HCT116 (cell line): ENCODE measurements around the gene AGTRAP. TPM values are rescaled to one million over a fixed set of nuclear protein-coding genes. Genes with fewer than 3 reads are reported as not detected.

Experiments
- ATAC-seq: fragments of 200-7000 bp; cut with Tn5 transposase; 2 replicates; pipeline ENCODE4 v1.9.1; 2020; ENCODE audit warnings: mild to moderate bottlenecking, moderate library complexity
- BruUV-seq: library from RNA; stranded (reverse); fragments of 400-500 nt; replicated peaks from 2 replicates; lab custom pipeline; 2021; lab: Mats Ljungman, UMichigan
- CTCF ChIA-PET: fragments of 300-600 bp; sonication (Branson Sonifier 250); formaldehyde crosslinking; loops from one replicate; lab custom pipeline; 2021; ENCODE audit warnings: antibody characterized with exemption; lab: Charles Lee
- POLR2A ChIA-PET: fragments of 300-600, 350-600 bp; sonication (Branson Sonifier 250); formaldehyde crosslinking; loops from one replicate; lab custom pipeline; 2021; ENCODE audit warnings: antibody characterized with exemption; lab: Charles Lee
- RAD21 ChIA-PET, 2 experiments: fragments of 300-600 bp; sonication (Branson Sonifier 250); formaldehyde crosslinking; loops; one replicate each; lab custom pipeline; 2023; ENCODE audit warnings: low total read pairs in 2 of 2; ENCODE audit not compliant: uncharacterized antibody in 2 of 2, unreplicated experiment in 2 of 2, low non-redundant PET in 1 of 2; lab: Charles Lee
- DNase-seq: peaks from one replicate; pipeline ENCODE4 v3.0.0-alpha.2; 2010; ENCODE audit warnings: low read depth, low spot score
- H2AFZ ChIP-seq: fragments of 200-600 bp; shearing (Covaris generic), sonication (generic); 2 replicates; pipeline ENCODE4 v1.6.1; 2017; ENCODE audit warnings: low read depth, mixed run types, mixed read lengths, antibody characterized with exemption, low read length; ENCODE audit not compliant: poor library complexity, severe bottlenecking
- H3K27ac ChIP-seq: 2 replicates; pipeline ENCODE4 v1.5.1; 2012; ENCODE audit warnings: low read depth, low read length
- H3K27me3 ChIP-seq: fragments of 200-600 bp; sonication (generic); 2 replicates; pipeline ENCODE4 v1.6.1; 2016; ENCODE audit warnings: mixed run types, low read length, mixed read lengths; ENCODE audit not compliant: insufficient read depth
- H3K36me3 ChIP-seq, 2 experiments: fragments of 200-500 bp in 1 of 2; fragments of 200-600 bp in 1 of 2; sonication (Bioruptor generic) in 1 of 2; sonication (generic) in 1 of 2; 2 replicates each; pipeline versions ENCODE4 v1.5.1 to v1.6.1; 2014 to 2016; ENCODE audit warnings: low read length in 2 of 2, inconsistent platforms in 1 of 2, mixed read lengths in 1 of 2, mixed run types in 1 of 2; ENCODE audit not compliant: insufficient read depth in 2 of 2, control insufficient read depth in 1 of 2
- H3K4me1 ChIP-seq, 2 experiments: fragments of 200-600 bp in 1 of 2; sonication (generic) in 1 of 2; 2 replicates each; pipeline versions ENCODE4 v1.5.1 to v1.6.1; 2012 to 2017; ENCODE audit warnings: low read length in 2 of 2, inconsistent platforms in 1 of 2, mild to moderate bottlenecking in 1 of 2, mixed read lengths in 1 of 2, mixed run types in 1 of 2, moderate library complexity in 1 of 2; ENCODE audit not compliant: insufficient read depth in 2 of 2, control insufficient read depth in 1 of 2
- H3K4me2 ChIP-seq: fragments of 200-600 bp; sonication (generic); 2 replicates; pipeline ENCODE4 v1.6.1; 2017; ENCODE audit warnings: mixed run types, low read length, mixed read lengths
- H3K4me3 ChIP-seq, 2 experiments: fragments of 200-600 bp in 1 of 2; sonication (generic) in 1 of 2; replicated peaks in 1 of 2; 2 replicates each; pipeline ENCODE4 v1.5.1; 2011 to 2016; ENCODE audit warnings: low read length in 2 of 2, control low read depth in 1 of 2, low read depth in 1 of 2, mild to moderate bottlenecking in 1 of 2, mixed read lengths in 1 of 2, mixed run types in 1 of 2
- H3K79me2 ChIP-seq: fragments of 200-600 bp; sonication (generic); 2 replicates; pipeline ENCODE4 v1.6.1; 2017; ENCODE audit warnings: mild to moderate bottlenecking, mixed run types, low read length, moderate library complexity, mixed read lengths; ENCODE audit not compliant: insufficient read depth
- H3K9ac ChIP-seq: fragments of 200-600 bp; sonication (generic); 2 replicates; pipeline ENCODE4 v1.6.1; 2016; ENCODE audit warnings: low read length, mixed read lengths
- H3K9me2 ChIP-seq: fragments of 200-600 bp; sonication (generic), shearing (Covaris generic); 2 replicates; pipeline ENCODE4 v1.6.1; 2017; ENCODE audit warnings: mixed run types, mild to moderate bottlenecking, moderate library complexity; ENCODE audit not compliant: insufficient read depth
- H3K9me3 ChIP-seq, 2 experiments: fragments of 200-500 bp in 1 of 2; fragments of 200-600 bp in 1 of 2; sonication (Bioruptor generic) in 1 of 2; sonication (generic) in 1 of 2; 2 replicates each; pipeline ENCODE4 v1.6.1; 2014 to 2017; ENCODE audit warnings: low read length in 2 of 2, mixed read lengths in 2 of 2, inconsistent platforms in 1 of 2, low read depth in 1 of 2, mild to moderate bottlenecking in 1 of 2, mixed run types in 1 of 2, moderate library complexity in 1 of 2; ENCODE audit not compliant: control insufficient read depth in 1 of 2, insufficient read depth in 1 of 2
- H4K20me1 ChIP-seq: fragments of 200-600 bp; sonication (generic), shearing (Covaris generic); 2 replicates; pipeline ENCODE4 v1.6.1; 2017; ENCODE audit warnings: mixed run types, mild to moderate bottlenecking, moderate library complexity; ENCODE audit not compliant: insufficient read depth
- ATF3 ChIP-seq: IDR thresholded peaks from 2 replicates; pipeline ENCODE4 v1.6.1; 2012
- CEBPB ChIP-seq: IDR thresholded peaks from 2 replicates; pipeline ENCODE4 v1.6.1; 2012; ENCODE audit warnings: low read depth
- ELF1 ChIP-seq: IDR thresholded peaks from 2 replicates; pipeline ENCODE4 v1.6.1; 2012; ENCODE audit warnings: low read depth, borderline replicate concordance
- EZH2 ChIP-seq: fragments of 200-600 bp; sonication (generic); IDR thresholded peaks from 2 replicates; pipeline ENCODE4 v1.6.1; 2017; ENCODE audit warnings: antibody characterized with exemption, mixed run types
- EZH2phosphoT487 ChIP-seq: fragments of 200-600 bp; IDR thresholded peaks from 2 replicates; pipeline ENCODE4 v1.6.1; 2018; ENCODE audit warnings: antibody characterized with exemption, borderline replicate concordance
- FOSL1 ChIP-seq: IDR thresholded peaks from 2 replicates; pipeline ENCODE4 v1.6.1; 2012; ENCODE audit warnings: low read depth
- POLR2A ChIP-seq: IDR thresholded peaks from 2 replicates; pipeline ENCODE4 v1.7.0; 2011; ENCODE audit warnings: borderline replicate concordance; ENCODE audit not compliant: insufficient read depth, insufficient read length; ENCODE audit errors: extremely low read depth
- POLR2AphosphoS5 ChIP-seq: IDR thresholded peaks from 2 replicates; pipeline ENCODE4 v1.6.1; 2011; ENCODE audit warnings: mild to moderate bottlenecking, low read depth, low read length, moderate library complexity
- SP1 ChIP-seq: IDR thresholded peaks from 2 replicates; pipeline ENCODE4 v1.6.1; 2012; ENCODE audit warnings: low read depth
- TCF7L2 ChIP-seq: IDR thresholded peaks from 2 replicates; pipeline ENCODE4 v1.7.0; 2011; ENCODE audit warnings: borderline replicate concordance, inconsistent platforms; ENCODE audit not compliant: insufficient read depth, insufficient read length; ENCODE audit errors: extremely low read depth
- intact Hi-C: fragments of 100-400 bp; cut with micrococcal nuclease; formaldehyde crosslinking; loops from 2 replicates; pipeline ENCODE4 v1.10.0; 2022
- total RNA-seq: library from RNA; stranded (reverse); gene quantifications from one replicate; pipeline ENCODE4 v1.2.1, GENCODE V29; 2021; ENCODE audit not compliant: unreplicated experiment
- TF ChIP-seq, protein P1 (sequence below): IDR thresholded peaks from 2 replicates; pipeline ENCODE4 v1.6.1; 2012
- TF ChIP-seq, protein P2 (sequence below): IDR thresholded peaks from 2 replicates; pipeline ENCODE4 v1.6.1; 2012; ENCODE audit warnings: low read depth
- TF ChIP-seq, protein P3 (sequence below): IDR thresholded peaks from 2 replicates; pipeline ENCODE4 v1.6.1; 2011; ENCODE audit warnings: mild to moderate bottlenecking, low read length, moderate library complexity; ENCODE audit not compliant: insufficient replicate concordance; ENCODE audit errors: extremely low read depth

AGTRAP gene
- total RNA-seq, 1 experiment from 2014 or later, result 49.0 TPM

GRCh38 chr1:11708554-11709350 is 27.2 kb upstream of the AGTRAP start:
- no peaks in the 10 kb centered on the region for H3K36me3 ChIP-seq
- H3K4me2 ChIP-seq, result peak overlapping the region; percentile 40
- H3K27me3 ChIP-seq, result no peaks in the 10 kb centered on the region
- RAD21 ChIA-PET, result interaction anchor here in 1 of 2 experiments (1.1 kb wide), 1 partner anchor 16 kb away, joined by 3 read pairs; no protein-coding TSS in a partner anchor
- no peaks in the 10 kb centered on the region for H3K9me2 ChIP-seq
- no peaks in the 10 kb centered on the region for H4K20me1 ChIP-seq
- DNase-seq (no peak), ATAC-seq (no peak)
- no peak overlapping the region for H3K4me3 ChIP-seq
- no TSS peak for BruUV-seq
- no peaks in the 10 kb centered on the region for H3K9me3 ChIP-seq
- intact Hi-C loops, result no loop called here
- H3K27ac ChIP-seq, result no peak overlapping the region
- H2AFZ ChIP-seq, result no peak overlapping the region
- POLR2A ChIA-PET, result no interaction called here
- no peak for TF ChIP-seq ATF3
- TF ChIP-seq SP1, result no peak
- TF ChIP-seq CEBPB, result no peak
- TF ChIP-seq, protein P1, sequence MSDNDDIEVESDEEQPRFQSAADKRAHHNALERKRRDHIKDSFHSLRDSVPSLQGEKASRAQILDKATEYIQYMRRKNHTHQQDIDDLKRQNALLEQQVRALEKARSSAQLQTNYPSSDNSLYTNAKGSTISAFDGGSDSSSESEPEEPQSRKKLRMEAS, result no peak
- no peak for TF ChIP-seq ELF1
- no peak for TF ChIP-seq POLR2AphosphoS5
- no peak for TF ChIP-seq EZH2
- TF ChIP-seq, protein P2, sequence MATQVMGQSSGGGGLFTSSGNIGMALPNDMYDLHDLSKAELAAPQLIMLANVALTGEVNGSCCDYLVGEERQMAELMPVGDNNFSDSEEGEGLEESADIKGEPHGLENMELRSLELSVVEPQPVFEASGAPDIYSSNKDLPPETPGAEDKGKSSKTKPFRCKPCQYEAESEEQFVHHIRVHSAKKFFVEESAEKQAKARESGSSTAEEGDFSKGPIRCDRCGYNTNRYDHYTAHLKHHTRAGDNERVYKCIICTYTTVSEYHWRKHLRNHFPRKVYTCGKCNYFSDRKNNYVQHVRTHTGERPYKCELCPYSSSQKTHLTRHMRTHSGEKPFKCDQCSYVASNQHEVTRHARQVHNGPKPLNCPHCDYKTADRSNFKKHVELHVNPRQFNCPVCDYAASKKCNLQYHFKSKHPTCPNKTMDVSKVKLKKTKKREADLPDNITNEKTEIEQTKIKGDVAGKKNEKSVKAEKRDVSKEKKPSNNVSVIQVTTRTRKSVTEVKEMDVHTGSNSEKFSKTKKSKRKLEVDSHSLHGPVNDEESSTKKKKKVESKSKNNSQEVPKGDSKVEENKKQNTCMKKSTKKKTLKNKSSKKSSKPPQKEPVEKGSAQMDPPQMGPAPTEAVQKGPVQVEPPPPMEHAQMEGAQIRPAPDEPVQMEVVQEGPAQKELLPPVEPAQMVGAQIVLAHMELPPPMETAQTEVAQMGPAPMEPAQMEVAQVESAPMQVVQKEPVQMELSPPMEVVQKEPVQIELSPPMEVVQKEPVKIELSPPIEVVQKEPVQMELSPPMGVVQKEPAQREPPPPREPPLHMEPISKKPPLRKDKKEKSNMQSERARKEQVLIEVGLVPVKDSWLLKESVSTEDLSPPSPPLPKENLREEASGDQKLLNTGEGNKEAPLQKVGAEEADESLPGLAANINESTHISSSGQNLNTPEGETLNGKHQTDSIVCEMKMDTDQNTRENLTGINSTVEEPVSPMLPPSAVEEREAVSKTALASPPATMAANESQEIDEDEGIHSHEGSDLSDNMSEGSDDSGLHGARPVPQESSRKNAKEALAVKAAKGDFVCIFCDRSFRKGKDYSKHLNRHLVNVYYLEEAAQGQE, result no peak
- no peak for TF ChIP-seq TCF7L2
- TF ChIP-seq FOSL1, result no peak
- no peak for TF ChIP-seq EZH2phosphoT487
- no peak for TF ChIP-seq POLR2A
- TF ChIP-seq, protein P3, sequence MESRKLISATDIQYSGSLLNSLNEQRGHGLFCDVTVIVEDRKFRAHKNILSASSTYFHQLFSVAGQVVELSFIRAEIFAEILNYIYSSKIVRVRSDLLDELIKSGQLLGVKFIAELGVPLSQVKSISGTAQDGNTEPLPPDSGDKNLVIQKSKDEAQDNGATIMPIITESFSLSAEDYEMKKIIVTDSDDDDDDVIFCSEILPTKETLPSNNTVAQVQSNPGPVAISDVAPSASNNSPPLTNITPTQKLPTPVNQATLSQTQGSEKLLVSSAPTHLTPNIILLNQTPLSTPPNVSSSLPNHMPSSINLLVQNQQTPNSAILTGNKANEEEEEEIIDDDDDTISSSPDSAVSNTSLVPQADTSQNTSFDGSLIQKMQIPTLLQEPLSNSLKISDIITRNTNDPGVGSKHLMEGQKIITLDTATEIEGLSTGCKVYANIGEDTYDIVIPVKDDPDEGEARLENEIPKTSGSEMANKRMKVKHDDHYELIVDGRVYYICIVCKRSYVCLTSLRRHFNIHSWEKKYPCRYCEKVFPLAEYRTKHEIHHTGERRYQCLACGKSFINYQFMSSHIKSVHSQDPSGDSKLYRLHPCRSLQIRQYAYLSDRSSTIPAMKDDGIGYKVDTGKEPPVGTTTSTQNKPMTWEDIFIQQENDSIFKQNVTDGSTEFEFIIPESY, result no peak
- TF ChIP-seq, all 23 proteins: peak for 0
- no peak overlapping the region for H3K9ac ChIP-seq
- no peaks in the 10 kb centered on the region for H3K79me2 ChIP-seq
- CTCF ChIA-PET, result interaction anchor here (1.3 kb wide), 1 partner anchor 11 kb away, joined by 6 read pairs; no protein-coding TSS in a partner anchor
- H3K4me1 ChIP-seq, result peaks cover 16 to 26% of the 10 kb centered on the region in 2 experiments
